GM12878 (cell line): ENCODE measurements around the gene OSBPL10. TPM values are rescaled to one million over a fixed set of nuclear protein-coding genes. Genes with fewer than 3 reads are reported as not detected.

ENCODE experiments used
- ATAC-seq: fragments of 200-7000 bp; cut with Tn5 transposase; 3 replicates; pipeline ENCODE4 v1.9.1; 2020; ENCODE audit warnings: mild to moderate bottlenecking, moderate library complexity
- BruUV-seq: library from RNA; stranded (reverse); fragments of 400-500 nt; replicated peaks from 2 replicates; lab custom pipeline; 2021; lab: Mats Ljungman, UMichigan
- CTCF ChIA-PET: fragments of 300-600 bp; sonication (Branson Sonifier 250); formaldehyde crosslinking; extraction: SDS; loops from one replicate; lab custom pipeline; 2021; ENCODE audit warnings: inconsistent platforms; lab: Yijun Ruan, JAX
- POLR2A ChIA-PET: fragments of 350-600 bp; formaldehyde crosslinking; extraction: SDS; loops from one replicate; lab custom pipeline; 2021; ENCODE audit warnings: inconsistent platforms; lab: Charles Lee
- RAD21 ChIA-PET: fragments of 300-600 bp; sonication (Branson Sonifier 250); formaldehyde crosslinking; loops from one replicate; lab custom pipeline; 2023; ENCODE audit warnings: antibody characterized with exemption; ENCODE audit not compliant: unreplicated experiment; lab: Charles Lee
- SMC1A ChIA-PET: fragments of 300-600 bp; sonication (Branson Sonifier 250); formaldehyde crosslinking; loops from one replicate; lab custom pipeline; 2023; ENCODE audit not compliant: unreplicated experiment, uncharacterized antibody; lab: Charles Lee
- DNase-seq: peaks from one replicate; pipeline ENCODE4 v3.0.0-alpha.2; 2011; ENCODE audit warnings: low read depth, low spot score
- FAIRE-seq: peaks from 3 replicates; lab custom pipeline; 2011; peaks lifted over from hg19 to GRCh38; lab: Jason Lieb, UNC
- H2AFZ ChIP-seq: 2 replicates; pipeline ENCODE4 v1.6.0; 2011; ENCODE audit warnings: low read depth, low read length, control low read depth; ENCODE audit not compliant: control insufficient read depth
- H3K27ac ChIP-seq: 2 replicates; pipeline ENCODE4 v1.5.1; 2011; ENCODE audit warnings: control low read depth; ENCODE audit not compliant: control insufficient read depth, insufficient read depth
- H3K27me3 ChIP-seq, 2 experiments: replicated peaks in 1 of 2; 2 replicates each; pipeline versions ENCODE4 v1.6.0 to v1.6.1; 2011; ENCODE audit warnings: low read length in 1 of 2; ENCODE audit not compliant: control insufficient read depth in 2 of 2, insufficient read depth in 2 of 2
- H3K36me3 ChIP-seq, 2 experiments: 2 replicates each; pipeline ENCODE4 v1.5.1; 2011; ENCODE audit warnings: low read length in 1 of 2; ENCODE audit not compliant: control insufficient read depth in 2 of 2, insufficient read depth in 2 of 2
- H3K4me1 ChIP-seq: 2 replicates; pipeline ENCODE4 v1.6.1; 2011; ENCODE audit warnings: mild to moderate bottlenecking, low read length, moderate library complexity, mixed read lengths; ENCODE audit not compliant: control insufficient read depth, insufficient read depth
- H3K4me2 ChIP-seq: 2 replicates; pipeline ENCODE4 v1.6.0; 2011; ENCODE audit warnings: control low read depth; ENCODE audit not compliant: control insufficient read depth, insufficient read depth
- H3K4me3 ChIP-seq: fragments of 200-600 bp; sonication (generic); 2 replicates; pipeline ENCODE4 v1.5.1; 2016
- H3K79me2 ChIP-seq: 2 replicates; pipeline ENCODE4 v1.6.0; 2011; ENCODE audit warnings: low read length; ENCODE audit not compliant: control insufficient read depth, insufficient read depth
- H3K9ac ChIP-seq: 2 replicates; pipeline ENCODE4 v1.8.0; 2011; ENCODE audit warnings: low read length, control low read depth, mixed read lengths; ENCODE audit not compliant: control insufficient read depth, insufficient read depth
- H3K9me3 ChIP-seq: replicated peaks from 3 replicates; pipeline ENCODE4 v1.5.1; 2011; ENCODE audit warnings: mild to moderate bottlenecking, low read length; ENCODE audit not compliant: control insufficient read depth, insufficient read depth
- H4K20me1 ChIP-seq: 2 replicates; pipeline ENCODE4 v1.6.0; 2011; ENCODE audit not compliant: control insufficient read depth, insufficient read depth
- BHLHE40 ChIP-seq, 2 experiments: fragments of 450-650 bp in 1 of 2; IDR thresholded peaks; 2 replicates each; pipeline ENCODE4 v1.6.1; 2011 to 2017; ENCODE audit warnings: low read depth in 2 of 2, borderline replicate concordance in 1 of 2, improper control_type of control experiment in 1 of 2, low read length in 1 of 2, mild to moderate bottlenecking in 1 of 2
- PRDM15 ChIP-seq: fragments of 450-650 bp; formaldehyde crosslinking; IDR thresholded peaks from 2 replicates; pipeline ENCODE4 v1.4.0; 2020; ENCODE audit warnings: mild to moderate bottlenecking, moderate library complexity
- SUPT20H ChIP-seq: IDR thresholded peaks from 2 replicates; pipeline ENCODE4 v1.6.1; 2011; ENCODE audit warnings: low read depth, mild to moderate bottlenecking, low read length, moderate library complexity, borderline replicate concordance; ENCODE audit not compliant: control insufficient read depth
- WGBS: methylation state at CpG from one replicate; pipeline ENCODE4 v1.1.6; 2016; ENCODE audit warnings: low lambda C conversion rate; ENCODE audit not compliant: insufficient replicate concordance, insufficient coverage; ENCODE audit errors: missing lambda C conversion rate; 5-methylcytosine and 5-hydroxymethylcytosine counted together
- in situ Hi-C: fragments of 300-500 bp; cut with MboI; formaldehyde crosslinking; loops from 9 replicates; pipeline ENCODE4 v1.14.3; 2018; ENCODE audit warnings: mixed read lengths
- intact Hi-C: fragments of 100-400 bp; cut with micrococcal nuclease; formaldehyde crosslinking; loops from one replicate; pipeline ENCODE4 v1.14.2; 2022; ENCODE audit not compliant: unreplicated experiment
- polyA plus RNA-seq, 11 experiments: library from polyadenylated mRNA; depleted of rRNA in 4 of 11; unstranded in 6 of 11; stranded (reverse) in 5 of 11; fragments of >200 nt; fragmentation: Nextera tagmentation in 4 of 11; fragmentation: Illumina TruSeq in 1 of 11; extraction: Ambion mirVana in 4 of 11; extraction: Trizol in 1 of 11; gene quantifications; 1 replicate in 1 of 11; 2 replicates in 10 of 11; pipeline versions ENCODE4 v1.2.1 to v1.2.3, GENCODE V29; 2011 to 2016; ENCODE audit warnings: inconsistent platforms in 2 of 11, missing spikeins in 2 of 11, low read depth in 1 of 11
- total RNA-seq, 4 experiments: library from RNA; depleted of rRNA in 3 of 4; stranded (reverse); fragments of >200 nt in 3 of 4; fragmentation: Illumina TruSeq in 1 of 4; extraction: Trizol in 1 of 4; gene quantifications; 2 replicates each; pipeline versions ENCODE4 v1.2.1 to v1.2.3, GENCODE V29; 2013 to 2021

OSBPL10 gene
- total and polyA plus RNA-seq, 10 of the 15 experiments (the other 5 are each of a cell fraction or from before 2014, with no cell fraction given) = 0.03 to 0.25 (median 0.09) TPM; not detected in 5

- in situ Hi-C loops (no loop called here), intact Hi-C loops (no loop called here)
- H4K20me1 ChIP-seq = no peaks in the 10 kb centered on the region
- ChIA-PET CTCF (no interaction called here), SMC1A (no interaction called here), POLR2A (no interaction called here), RAD21 (no interaction called here)
- WGBS = 78% methylated on average over 6 of the region's 6 CpGs
- TF ChIP-seq BHLHE40 (IDR thresholded peaks at IDR 0.05; ENCODE audit: borderline replicate concordance in 1 of 2, low read depth in 2 of 2, low read length in 1 of 2) (no peak), SUPT20H (no peak), PRDM15 (CRISPR knock-in tag) (no peak)
- no peaks in the 10 kb centered on the region for H3K36me3 ChIP-seq
- H3K27ac ChIP-seq = no peak overlapping the region
- no peaks in the 10 kb centered on the region; a peak in 1 of 4 replicates for H3K27me3 ChIP-seq
- no peaks in the 10 kb centered on the region for H3K79me2 ChIP-seq
- DNase-seq = no peak
- H2AFZ ChIP-seq = no peak overlapping the region
- H3K9ac ChIP-seq = no peak overlapping the region
- BruUV-seq = no TSS peak
- no peak for FAIRE-seq
- no peak overlapping the region for H3K4me3 ChIP-seq
- no peaks in the 10 kb centered on the region for H3K4me1 ChIP-seq
- no peak overlapping the region for H3K4me2 ChIP-seq
- no peak for ATAC-seq
- no peaks in the 10 kb centered on the region for H3K9me3 ChIP-seq
Measured at GRCh38 chr3:31879365-31879764, 101.7 kb downstream of the OSBPL10 start.
